GM12878 (cell line): ENCODE results near the gene PCDH7.

ENCODE experiments used
- HDAC6 ChIP-seq: fragments of 200-600 bp; sonication (generic); IDR thresholded peaks from one replicate; pipeline ENCODE4 v1.8.0; 2017; ENCODE audit warnings: antibody characterized with exemption; ENCODE audit not compliant: unreplicated experiment
- POLR2AphosphoS5 ChIP-seq: IDR thresholded peaks from 2 replicates; pipeline ENCODE4 v1.6.1; 2011; ENCODE audit warnings: mild to moderate bottlenecking, low read length, inconsistent platforms
- SMAD1 ChIP-seq: fragments of 450-650 bp; IDR thresholded peaks from 2 replicates; pipeline ENCODE4 v1.6.1; 2018; ENCODE audit warnings: mild to moderate bottlenecking, low read depth; ENCODE audit not compliant: partially characterized antibody
- TAF1 ChIP-seq: IDR thresholded peaks from 2 replicates; pipeline ENCODE4 v1.6.1; 2011; ENCODE audit warnings: mild to moderate bottlenecking, low read depth, low read length, borderline replicate concordance
- TF ChIP-seq, protein P1 (sequence below), 3 experiments: IDR thresholded peaks in 2 of 3; conservative IDR thresholded peaks in 1 of 3; 2 replicates each; pipeline ENCODE4 v1.5.1; 2011; ENCODE audit warnings: low read depth in 3 of 3, low read length in 3 of 3, mild to moderate bottlenecking in 3 of 3, control low read depth in 2 of 3, moderate library complexity in 2 of 3, inconsistent platforms in 1 of 3, mixed read lengths in 1 of 3; ENCODE audit not compliant: control insufficient read depth in 2 of 3, insufficient read depth in 1 of 3; ENCODE audit errors: extremely low read depth in 1 of 3

DNA sequence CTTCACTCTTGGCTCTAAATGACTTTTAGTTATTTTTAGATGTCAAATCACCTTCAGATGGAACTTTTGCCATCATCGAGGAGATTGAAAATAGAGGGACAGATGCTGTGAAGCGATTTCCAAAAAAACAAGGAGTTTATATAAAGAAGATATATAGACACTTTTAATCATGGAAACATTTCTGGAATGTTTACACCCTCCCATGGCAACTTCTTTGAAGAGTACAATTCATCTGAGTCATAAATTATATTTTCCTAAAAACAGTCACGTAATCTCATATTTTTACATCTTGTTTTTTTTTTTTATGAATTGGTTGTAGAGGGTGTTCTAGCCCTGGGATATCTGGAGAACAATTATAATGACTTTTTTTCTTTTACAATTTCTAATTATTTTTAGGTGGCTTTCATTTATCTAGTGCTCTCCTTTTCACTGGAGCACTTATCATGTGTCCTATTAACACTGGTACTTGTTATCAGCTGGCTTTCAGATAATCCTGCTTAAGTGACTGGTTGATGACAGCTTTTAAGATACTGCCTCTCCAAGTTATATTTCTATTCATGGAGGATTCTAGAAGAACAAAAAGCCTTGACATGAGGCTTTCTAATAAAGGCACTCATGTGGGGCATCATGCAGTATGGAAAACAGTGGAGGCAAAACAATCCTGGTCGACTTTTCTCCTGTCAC is 24.9 kb downstream of the PCDH7 start:
- TF ChIP-seq POLR2AphosphoS5 (no peak), HDAC6 (no peak), TAF1 (no peak), SMAD1 (no peak)
- TF ChIP-seq, protein P1, sequence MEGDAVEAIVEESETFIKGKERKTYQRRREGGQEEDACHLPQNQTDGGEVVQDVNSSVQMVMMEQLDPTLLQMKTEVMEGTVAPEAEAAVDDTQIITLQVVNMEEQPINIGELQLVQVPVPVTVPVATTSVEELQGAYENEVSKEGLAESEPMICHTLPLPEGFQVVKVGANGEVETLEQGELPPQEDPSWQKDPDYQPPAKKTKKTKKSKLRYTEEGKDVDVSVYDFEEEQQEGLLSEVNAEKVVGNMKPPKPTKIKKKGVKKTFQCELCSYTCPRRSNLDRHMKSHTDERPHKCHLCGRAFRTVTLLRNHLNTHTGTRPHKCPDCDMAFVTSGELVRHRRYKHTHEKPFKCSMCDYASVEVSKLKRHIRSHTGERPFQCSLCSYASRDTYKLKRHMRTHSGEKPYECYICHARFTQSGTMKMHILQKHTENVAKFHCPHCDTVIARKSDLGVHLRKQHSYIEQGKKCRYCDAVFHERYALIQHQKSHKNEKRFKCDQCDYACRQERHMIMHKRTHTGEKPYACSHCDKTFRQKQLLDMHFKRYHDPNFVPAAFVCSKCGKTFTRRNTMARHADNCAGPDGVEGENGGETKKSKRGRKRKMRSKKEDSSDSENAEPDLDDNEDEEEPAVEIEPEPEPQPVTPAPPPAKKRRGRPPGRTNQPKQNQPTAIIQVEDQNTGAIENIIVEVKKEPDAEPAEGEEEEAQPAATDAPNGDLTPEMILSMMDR (IDR thresholded peaks at IDR 0.05 in 2 of 3, conservative IDR thresholded peaks at IDR 0.05 in 1 of 3; ENCODE audit: control insufficient read depth in 2 of 3, extremely low read depth in 1 of 3, insufficient read depth in 1 of 3, low read depth in 3 of 3, low read length in 3 of 3), result no peak
